Trophoblast cell (in vitro differentiated cells and primary cell): Measurements from ENCODE around the gene DTD1.

Experiments
- DNase-seq, 2 donors: peaks; one replicate each; pipeline ENCODE4 v3.0.0-alpha.2; 2016
- H2AFZ ChIP-seq: 2 replicates; pipeline ENCODE4 v1.6.1; 2013; ENCODE audit warnings: low read length, moderate library complexity, mild to moderate bottlenecking; ENCODE audit not compliant: insufficient read depth, poor library complexity
- H2AK5ac ChIP-seq: 2 replicates; pipeline ENCODE4 v1.6.1; 2013; ENCODE audit warnings: mild to moderate bottlenecking, low read length
- H2BK120ac ChIP-seq: 2 replicates; pipeline ENCODE4 v1.6.1; 2013; ENCODE audit warnings: low read length, mild to moderate bottlenecking, moderate library complexity; ENCODE audit not compliant: insufficient read depth, poor library complexity
- H2BK12ac ChIP-seq: 2 replicates; pipeline ENCODE4 v1.6.1; 2013; ENCODE audit warnings: mild to moderate bottlenecking, low read length, moderate library complexity
- H2BK5ac ChIP-seq: 2 replicates; pipeline ENCODE4 v1.6.1; 2013; ENCODE audit warnings: low read length, low read depth, moderate library complexity, mild to moderate bottlenecking; ENCODE audit not compliant: poor library complexity
- H3K14ac ChIP-seq: 2 replicates; pipeline ENCODE4 v1.6.1; 2013; ENCODE audit warnings: mild to moderate bottlenecking, low read length
- H3K18ac ChIP-seq: 2 replicates; pipeline ENCODE4 v1.6.1; 2013; ENCODE audit warnings: mild to moderate bottlenecking, low read length
- H3K23ac ChIP-seq: 2 replicates; pipeline ENCODE4 v1.6.1; 2013; ENCODE audit warnings: low read length
- H3K27ac ChIP-seq: 2 replicates; pipeline ENCODE4 v1.5.1; 2013; ENCODE audit warnings: low read depth, mild to moderate bottlenecking, inconsistent platforms, low read length, moderate library complexity
- H3K27me3 ChIP-seq: 2 replicates; pipeline ENCODE4 v1.6.1; 2013; ENCODE audit warnings: inconsistent platforms, mild to moderate bottlenecking, low read length, moderate library complexity; ENCODE audit not compliant: insufficient read depth
- H3K36me3 ChIP-seq, 2 experiments: 1 replicate in 1 of 2; 2 replicates in 1 of 2; pipeline ENCODE4 v1.6.1; 2013; ENCODE audit warnings: low read length in 2 of 2, mild to moderate bottlenecking in 2 of 2, moderate library complexity in 1 of 2; ENCODE audit not compliant: insufficient read depth in 2 of 2, control insufficient read depth in 1 of 2
- H3K4ac ChIP-seq: 2 replicates; pipeline ENCODE4 v1.6.1; 2013; ENCODE audit warnings: low read depth, mild to moderate bottlenecking, low read length, moderate library complexity
- H3K4me1 ChIP-seq, 2 experiments: 1 replicate in 1 of 2; 2 replicates in 1 of 2; pipeline ENCODE4 v1.6.1; 2013; ENCODE audit warnings: low read length in 2 of 2, mild to moderate bottlenecking in 2 of 2, moderate library complexity in 1 of 2; ENCODE audit not compliant: insufficient read depth in 2 of 2, control insufficient read depth in 1 of 2
- H3K4me2 ChIP-seq: 2 replicates; pipeline ENCODE4 v1.6.1; 2013; ENCODE audit warnings: inconsistent platforms, mild to moderate bottlenecking, low read length, moderate library complexity
- H3K4me3 ChIP-seq: 2 replicates; pipeline ENCODE4 v1.5.1; 2013; ENCODE audit warnings: mild to moderate bottlenecking, low read depth, low read length, inconsistent platforms
- H3K79me1 ChIP-seq: one replicate; pipeline ENCODE4 v1.6.1; 2013; ENCODE audit warnings: low read length
- H3K79me2 ChIP-seq: 2 replicates; pipeline ENCODE4 v1.6.1; 2013; ENCODE audit warnings: low read length, mild to moderate bottlenecking; ENCODE audit not compliant: control insufficient read depth, insufficient read depth, poor library complexity
- H3K9ac ChIP-seq: 2 replicates; pipeline ENCODE4 v1.6.1; 2013; ENCODE audit warnings: mild to moderate bottlenecking, low read length
- H3K9me3 ChIP-seq: 2 replicates; pipeline ENCODE4 v1.6.1; 2013; ENCODE audit warnings: low read depth, mild to moderate bottlenecking, control low read depth, inconsistent platforms, low read length; ENCODE audit not compliant: insufficient read depth
- H4K12ac ChIP-seq: 2 replicates; pipeline ENCODE4 v1.6.1; 2013; ENCODE audit warnings: low read depth, mild to moderate bottlenecking, low read length, moderate library complexity
- H4K8ac ChIP-seq: 2 replicates; pipeline ENCODE4 v1.6.1; 2013; ENCODE audit warnings: low read depth, mild to moderate bottlenecking, low read length, moderate library complexity
- H4K91ac ChIP-seq: one replicate; pipeline ENCODE4 v1.6.1; 2013; ENCODE audit warnings: low read depth, mild to moderate bottlenecking, low read length, moderate library complexity
- WGBS: extraction: QIAGEN DNeasy Blood & Tissue Kit; methylation state at CpG from one replicate; pipeline ENCODE4 v1.1.7; 2013; ENCODE audit warnings: missing lambda C conversion rate; ENCODE audit not compliant: insufficient read length, insufficient coverage; ENCODE audit errors: extremely low coverage; 5-methylcytosine and 5-hydroxymethylcytosine counted together

Gene DTD1

GRCh38 chr20:18695175-18695574 lies 107.3 kb downstream of the DTD1 start:
- no peak overlapping the region for H2BK12ac ChIP-seq
- no peak overlapping the region for H3K4me2 ChIP-seq
- H3K4ac ChIP-seq = no peak overlapping the region
- H2BK120ac ChIP-seq = no peak overlapping the region
- H3K27me3 ChIP-seq = no peaks in the 10 kb centered on the region
- no peak overlapping the region for H4K91ac ChIP-seq
- H4K8ac ChIP-seq = no peak overlapping the region
- no peak for DNase-seq
- H4K12ac ChIP-seq = no peak overlapping the region
- no CpG with 5 or more reads among the region's 5 CpGs for WGBS
- H2AFZ ChIP-seq = no peak overlapping the region
- no peak overlapping the region for H3K4me3 ChIP-seq
- H3K36me3 ChIP-seq = no peaks in the 10 kb centered on the region
- no peaks in the 10 kb centered on the region for H3K79me2 ChIP-seq
- no peak overlapping the region for H2AK5ac ChIP-seq
- no peak overlapping the region for H3K18ac ChIP-seq
- no peak overlapping the region for H3K9ac ChIP-seq
- no peak overlapping the region for H3K23ac ChIP-seq
- H3K4me1 ChIP-seq = no peaks in the 10 kb centered on the region
- H3K9me3 ChIP-seq = no peaks in the 10 kb centered on the region
- H3K79me1 ChIP-seq = no peaks in the 10 kb centered on the region
- no peak overlapping the region for H3K14ac ChIP-seq
- H3K27ac ChIP-seq = no peak overlapping the region
- H2BK5ac ChIP-seq = no peak overlapping the region

- Histone ChIP-seq H3K14ac (no peak overlapping the region), H4K8ac (no peak overlapping the region), H3K79me1 (no peaks in the 10 kb centered on the region), H2AK5ac (no peak overlapping the region), H3K4ac (no peak overlapping the region), H4K91ac (no peak overlapping the region), H3K79me2 (no peaks in the 10 kb centered on the region), H3K9me3 (peaks cover 2% of the 10 kb centered on the region), H2BK5ac (no peak overlapping the region), H3K27me3 (no peaks in the 10 kb centered on the region), H2BK120ac (no peak overlapping the region), H2BK12ac (no peak overlapping the region), H3K4me1 (peaks cover 4% of the 10 kb centered on the region in 2 experiments), H3K4me3 (no peak overlapping the region), H3K4me2 (no peak overlapping the region), H4K12ac (no peak overlapping the region), H3K18ac (no peak overlapping the region), H2AFZ (no peak overlapping the region), H3K23ac (no peak overlapping the region), H3K9ac (no peak overlapping the region), H3K27ac (no peak overlapping the region), H3K36me3 (no peaks in the 10 kb centered on the region)
- WGBS = no CpG with 5 or more reads among the region's 4 CpGs
- DNase-seq = no peak
Observed at GRCh38 chr20:18698735-18699380, 111.0 kb downstream of the DTD1 start.

- H3K36me3 ChIP-seq = no peaks in the 10 kb centered on the region
- no CpG with 5 or more reads among the region's 3 CpGs for WGBS
- H3K4me2 ChIP-seq = no peak overlapping the region
- no peak overlapping the region for H2AK5ac ChIP-seq
- H4K8ac ChIP-seq = no peak overlapping the region
- H3K4me1 ChIP-seq = peaks cover 11 to 12% of the 10 kb centered on the region in 2 experiments
- peaks cover 4% of the 10 kb centered on the region for H3K9me3 ChIP-seq
- H3K4ac ChIP-seq = no peak overlapping the region
- no peak overlapping the region for H3K14ac ChIP-seq
- peaks cover 7% of the 10 kb centered on the region for H3K79me1 ChIP-seq
- no peak overlapping the region for H3K9ac ChIP-seq
- H3K79me2 ChIP-seq = no peaks in the 10 kb centered on the region
- no peak overlapping the region for H2BK120ac ChIP-seq
- H2BK5ac ChIP-seq = no peak overlapping the region
- H2AFZ ChIP-seq = no peak overlapping the region
- H3K23ac ChIP-seq = no peak overlapping the region
- H3K27ac ChIP-seq = no peak overlapping the region
- H3K18ac ChIP-seq = no peak overlapping the region
- no peak overlapping the region for H3K4me3 ChIP-seq
- H4K91ac ChIP-seq = no peak overlapping the region
- no peak overlapping the region for H2BK12ac ChIP-seq
- H4K12ac ChIP-seq = no peak overlapping the region
- no peak for DNase-seq
- H3K27me3 ChIP-seq = no peaks in the 10 kb centered on the region
Observed at GRCh38 chr20:18701969-18702368, 114.1 kb downstream of the DTD1 start.

- Histone ChIP-seq H3K4ac (no peak overlapping the region), H3K4me1 (peaks cover 11 to 14% of the 10 kb centered on the region in 2 experiments), H3K27me3 (no peaks in the 10 kb centered on the region), H3K79me1 (peaks cover 7% of the 10 kb centered on the region), H4K91ac (no peak overlapping the region), H3K9me3 (peaks cover 4% of the 10 kb centered on the region), H3K4me2 (no peak overlapping the region), H4K12ac (no peak overlapping the region), H4K8ac (no peak overlapping the region), H2BK120ac (no peak overlapping the region), H3K36me3 (no peaks in the 10 kb centered on the region), H3K27ac (no peak overlapping the region), H2BK12ac (no peak overlapping the region), H2AK5ac (no peak overlapping the region), H3K9ac (no peak overlapping the region), H3K23ac (no peak overlapping the region), H2BK5ac (no peak overlapping the region), H3K4me3 (no peak overlapping the region), H3K79me2 (no peaks in the 10 kb centered on the region), H2AFZ (no peak overlapping the region), H3K14ac (no peak overlapping the region), H3K18ac (no peak overlapping the region)
- WGBS = no CpG with 5 or more reads among the region's 3 CpGs
- no peak for DNase-seq
Observed at GRCh38 chr20:18702736-18703135, 114.9 kb downstream of the DTD1 start.
